Liver (tissue), 9 donors: Measurements from ENCODE around the gene LINGO4. TPM values are rescaled to one million over a fixed set of nuclear protein-coding genes. Genes with fewer than 3 reads are reported as not detected.

Experiments used
- DNase-seq: peaks from one replicate; pipeline ENCODE4 v3.0.0-alpha.2; 2017; ENCODE audit warnings: low spot score
- H3K27ac ChIP-seq, 2 donors: one replicate each; pipeline ENCODE4 v1.7.0; 2013; ENCODE audit warnings: inconsistent platforms in 2 of 2, low read length in 2 of 2, control low read depth in 1 of 2, low read depth in 1 of 2, mild to moderate bottlenecking in 1 of 2
- H3K27me3 ChIP-seq, 4 donors: one replicate each; pipeline versions ENCODE4 v1.6.1 to v1.7.0; 2013; ENCODE audit warnings: low read length in 3 of 4, inconsistent platforms in 1 of 4, mild to moderate bottlenecking in 1 of 4, moderate library complexity in 1 of 4; ENCODE audit not compliant: control insufficient read depth in 4 of 4, insufficient read depth in 4 of 4
- H3K36me3 ChIP-seq, 4 donors: one replicate each; pipeline versions ENCODE4 v1.6.1 to v1.7.0; 2013; ENCODE audit warnings: low read length in 3 of 4, mild to moderate bottlenecking in 3 of 4, low read depth in 1 of 4, moderate library complexity in 1 of 4; ENCODE audit not compliant: control insufficient read depth in 4 of 4, insufficient read depth in 3 of 4
- H3K4me1 ChIP-seq, 4 donors: one replicate each; pipeline versions ENCODE4 v1.6.1 to v1.7.0; 2013; ENCODE audit warnings: low read length in 3 of 4, mild to moderate bottlenecking in 3 of 4, moderate library complexity in 1 of 4; ENCODE audit not compliant: control insufficient read depth in 4 of 4, insufficient read depth in 4 of 4
- H3K4me3 ChIP-seq, 3 donors: one replicate each; pipeline versions ENCODE4 v1.6.1 to v1.7.0; 2013; ENCODE audit warnings: low read length in 3 of 3, control low read depth in 1 of 3, low read depth in 1 of 3, mild to moderate bottlenecking in 1 of 3
- H3K9ac ChIP-seq, 2 donors: one replicate each; pipeline ENCODE4 v1.7.0; 2013; ENCODE audit warnings: low read length in 2 of 2, mild to moderate bottlenecking in 2 of 2, moderate library complexity in 2 of 2, control low read depth in 1 of 2, low read depth in 1 of 2
- H3K9me3 ChIP-seq, 4 donors: one replicate each; pipeline versions ENCODE4 v1.6.1 to v1.7.0; 2013; ENCODE audit warnings: low read length in 3 of 4; ENCODE audit not compliant: control insufficient read depth in 4 of 4
- ATF3 ChIP-seq: IDR thresholded peaks from 2 replicates; pipeline ENCODE4 v1.6.1; 2016; ENCODE audit warnings: antibody characterized with exemption
- CTCF ChIP-seq: fragments of 150-350 bp; IDR thresholded peaks from 2 replicates; pipeline ENCODE4 v1.5.1; 2017; ENCODE audit warnings: improper control_type of control experiment, low read depth, low read length; ENCODE audit not compliant: missing input control
- EGR1 ChIP-seq, 2 donors: IDR thresholded peaks; 2 replicates each; pipeline ENCODE4 v1.6.1; 2016 to 2018; ENCODE audit warnings: antibody characterized with exemption in 2 of 2, low read depth in 2 of 2
- FOXA1 ChIP-seq: IDR thresholded peaks from 2 replicates; pipeline ENCODE4 v1.6.1; 2016; ENCODE audit warnings: antibody characterized with exemption
- FOXA2 ChIP-seq: IDR thresholded peaks from 2 replicates; pipeline ENCODE4 v1.6.1; 2016; ENCODE audit warnings: antibody characterized with exemption
- GABPA ChIP-seq, 2 donors: IDR thresholded peaks in 1 of 2; conservative IDR thresholded peaks in 1 of 2; 2 replicates each; pipeline ENCODE4 v1.6.1; 2016; ENCODE audit warnings: antibody characterized with exemption in 2 of 2, mild to moderate bottlenecking in 1 of 2, moderate library complexity in 1 of 2
- HNF4A ChIP-seq, 2 donors: conservative IDR thresholded peaks; 2 replicates each; pipeline ENCODE4 v1.6.1; 2016; ENCODE audit warnings: antibody characterized with exemption in 2 of 2, mild to moderate bottlenecking in 2 of 2
- HNF4G ChIP-seq: IDR thresholded peaks from 2 replicates; pipeline ENCODE4 v1.6.1; 2016; ENCODE audit warnings: antibody characterized with exemption
- JUND ChIP-seq, 2 donors: IDR thresholded peaks; 2 replicates each; pipeline ENCODE4 v1.6.1; 2016; ENCODE audit warnings: antibody characterized with exemption in 2 of 2
- MAX ChIP-seq: IDR thresholded peaks from 2 replicates; pipeline ENCODE4 v1.6.1; 2016; ENCODE audit warnings: antibody characterized with exemption
- NR2F2 ChIP-seq: IDR thresholded peaks from 2 replicates; pipeline ENCODE4 v1.6.1; 2016; ENCODE audit warnings: antibody characterized with exemption
- RAD21 ChIP-seq, 2 donors: IDR thresholded peaks; 2 replicates each; pipeline ENCODE4 v1.6.1; 2016; ENCODE audit warnings: antibody characterized with exemption in 2 of 2, mild to moderate bottlenecking in 2 of 2
- REST ChIP-seq: IDR thresholded peaks from 2 replicates; pipeline ENCODE4 v1.6.1; 2016; ENCODE audit warnings: antibody characterized with exemption, mild to moderate bottlenecking
- RXRA ChIP-seq, 2 donors: IDR thresholded peaks; 2 replicates each; pipeline ENCODE4 v1.6.1; 2017 to 2018; ENCODE audit warnings: antibody characterized with exemption in 2 of 2, mild to moderate bottlenecking in 1 of 2
- SP1 ChIP-seq: IDR thresholded peaks from 2 replicates; pipeline ENCODE4 v1.6.1; 2018; ENCODE audit warnings: antibody characterized with exemption, mild to moderate bottlenecking
- TAF1 ChIP-seq: conservative IDR thresholded peaks from 2 replicates; pipeline ENCODE4 v1.6.1; 2016; ENCODE audit warnings: antibody characterized with exemption, mild to moderate bottlenecking
- YY1 ChIP-seq: IDR thresholded peaks from 2 replicates; pipeline ENCODE4 v1.6.1; 2016; ENCODE audit warnings: antibody characterized with exemption, mild to moderate bottlenecking
- ZBTB33 ChIP-seq: IDR thresholded peaks from 2 replicates; pipeline ENCODE4 v1.6.1; 2016; ENCODE audit warnings: antibody characterized with exemption
- WGBS: extraction: QIAGEN DNeasy Blood & Tissue Kit; methylation state at CpG from one replicate; pipeline ENCODE4 v1.1.7; 2013; 5-methylcytosine and 5-hydroxymethylcytosine counted together
- polyA plus RNA-seq, 2 donors: library from polyadenylated mRNA; stranded (reverse) in 1 of 2; unstranded in 1 of 2; fragments of 200-250 nt in 1 of 2; fragments of >200 nt in 1 of 2; fragmentation: Nextera tagmentation in 1 of 2; extraction: Ambion mirVana in 1 of 2; gene quantifications; one replicate each; pipeline versions ENCODE4 v1.2.1 to v1.2.3, GENCODE V29; 2013 to 2015
- total RNA-seq, 2 donors: library from RNA; depleted of rRNA; stranded (reverse); fragments of >200 nt; gene quantifications; one replicate each; pipeline ENCODE4 v1.2.3, GENCODE V29; 2014
- donor health status: healthy.
- donor health status: healthy.
- donor health status: healthy.
- donor health status: healthy.
- donor health status: healthy.

Gene LINGO4
- total and polyA plus RNA-seq, 4 donors, result 0.05 to 0.50 (median 0.09) TPM; not detected in 1

GRCh38 chr1:151811181-151811580, 6.0 kb upstream of the LINGO4 start:
- H3K9ac ChIP-seq, result no peak overlapping the region
- peaks cover 0 to 7% (median 2%) of the 10 kb centered on the region in 4 donors for H3K4me1 ChIP-seq
- no peak overlapping the region for H3K4me3 ChIP-seq
- no peak for TF ChIP-seq EGR1 (IDR thresholded peaks at IDR 0.05; ENCODE audit: low read depth in 2 of 2)
- no peak for TF ChIP-seq CTCF
- no peak for TF ChIP-seq FOXA1
- no peak for TF ChIP-seq GABPA (IDR thresholded peaks at IDR 0.05 in 1 of 2, conservative IDR thresholded peaks at IDR 0.05 in 1 of 2)
- TF ChIP-seq ATF3, result no peak
- no peak for TF ChIP-seq HNF4G
- no peak for TF ChIP-seq FOXA2
- no peak for TF ChIP-seq TAF1
- no peak for TF ChIP-seq SP1
- TF ChIP-seq YY1, result no peak
- TF ChIP-seq JUND (IDR thresholded peaks at IDR 0.05), result no peak
- no peak for TF ChIP-seq RAD21 (IDR thresholded peaks at IDR 0.05)
- TF ChIP-seq ZBTB33, result no peak
- TF ChIP-seq REST, result no peak
- no peak for TF ChIP-seq RXRA (IDR thresholded peaks at IDR 0.05)
- no peak for TF ChIP-seq MAX
- no peak for TF ChIP-seq NR2F2
- no peak for TF ChIP-seq HNF4A (conservative IDR thresholded peaks at IDR 0.05)
- no peak overlapping the region for H3K27ac ChIP-seq
- 92% methylated on average over 9 of the region's 9 CpGs for WGBS
- no peaks in the 10 kb centered on the region for H3K9me3 ChIP-seq
- no peak for DNase-seq
- no peaks in the 10 kb centered on the region for H3K27me3 ChIP-seq
- peaks cover 1 to 75% (median 57%) of the 10 kb centered on the region in 4 donors for H3K36me3 ChIP-seq
